Left renal cortex interstitium (tissue), 4 donors: ENCODE data around the gene TSPAN18. TPM values are rescaled to one million over a fixed set of nuclear protein-coding genes. Genes with fewer than 3 reads are reported as not detected.

Source experiments
- DNase-seq, 4 donors: peaks; one replicate each; pipeline ENCODE4 v3.0.0-alpha.2; 2013; ENCODE audit warnings: low read depth in 4 of 4, low spot score in 2 of 4, missing footprints in 1 of 4
- polyA plus RNA-seq, 4 donors: library from polyadenylated mRNA; unstranded; fragments of 120-200 nt; gene quantifications; one replicate each; pipeline ENCODE4 v1.2.1, GENCODE V29; 2013; ENCODE audit not compliant: insufficient read length in 4 of 4

TSPAN18 gene
- polyA plus RNA-seq, 4 donors = 49.5 to 59.0 (median 55.6) TPM

DNA sequence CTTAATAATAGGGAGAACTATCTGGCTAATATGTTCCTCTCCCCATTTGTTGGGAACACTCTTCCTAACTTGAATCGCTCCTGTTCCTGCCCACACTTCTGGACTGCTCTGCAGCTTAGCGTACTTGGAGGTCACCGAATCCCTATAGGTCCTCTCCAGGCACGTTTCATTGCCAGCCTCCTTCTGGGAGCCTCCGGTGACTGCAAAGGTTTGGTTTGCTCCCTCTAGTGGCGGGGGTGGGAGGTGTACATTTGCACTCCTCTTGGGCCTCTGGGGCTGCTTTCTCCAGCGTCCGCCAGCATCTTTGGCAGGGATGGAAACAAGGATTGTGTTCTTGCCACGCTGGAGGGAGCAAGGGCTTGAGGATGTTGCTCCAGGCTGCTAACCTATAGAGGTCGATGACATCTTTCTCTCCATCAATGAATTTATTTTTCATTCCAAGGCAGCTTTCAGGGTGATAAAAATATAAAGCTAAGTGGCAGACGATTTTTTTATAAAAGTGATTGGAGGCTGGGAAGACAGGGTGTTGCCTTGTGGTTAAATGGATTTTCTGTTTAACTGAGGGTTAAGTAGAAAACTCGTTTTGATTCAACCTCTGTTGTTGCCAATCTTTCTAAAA is 48.7 kb downstream of the TSPAN18 start:
- DNase-seq = no peak

DNA sequence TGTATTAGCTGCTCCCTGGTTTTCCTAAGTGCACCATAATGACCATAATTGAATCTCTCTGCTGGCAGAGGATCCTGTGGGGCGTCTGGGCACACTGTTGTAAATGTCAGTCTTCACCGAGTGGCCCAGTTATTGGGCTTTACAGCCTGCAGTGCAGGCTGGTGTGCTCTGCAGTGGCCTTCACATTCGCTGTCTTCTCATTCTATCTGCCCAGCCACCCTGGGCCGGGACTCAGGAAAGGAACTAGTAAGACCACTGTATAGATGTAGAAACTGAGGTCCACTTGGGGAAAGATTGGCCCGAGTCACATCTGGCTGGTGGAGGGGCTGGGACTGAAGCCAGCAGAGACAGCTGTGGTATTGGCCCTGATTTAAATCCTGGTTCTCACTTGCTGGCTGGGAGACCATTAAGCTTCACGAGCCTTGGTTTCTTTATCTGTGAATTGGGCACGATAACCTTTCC is 49.3 kb downstream of the TSPAN18 start:
- no peak for DNase-seq

DNA sequence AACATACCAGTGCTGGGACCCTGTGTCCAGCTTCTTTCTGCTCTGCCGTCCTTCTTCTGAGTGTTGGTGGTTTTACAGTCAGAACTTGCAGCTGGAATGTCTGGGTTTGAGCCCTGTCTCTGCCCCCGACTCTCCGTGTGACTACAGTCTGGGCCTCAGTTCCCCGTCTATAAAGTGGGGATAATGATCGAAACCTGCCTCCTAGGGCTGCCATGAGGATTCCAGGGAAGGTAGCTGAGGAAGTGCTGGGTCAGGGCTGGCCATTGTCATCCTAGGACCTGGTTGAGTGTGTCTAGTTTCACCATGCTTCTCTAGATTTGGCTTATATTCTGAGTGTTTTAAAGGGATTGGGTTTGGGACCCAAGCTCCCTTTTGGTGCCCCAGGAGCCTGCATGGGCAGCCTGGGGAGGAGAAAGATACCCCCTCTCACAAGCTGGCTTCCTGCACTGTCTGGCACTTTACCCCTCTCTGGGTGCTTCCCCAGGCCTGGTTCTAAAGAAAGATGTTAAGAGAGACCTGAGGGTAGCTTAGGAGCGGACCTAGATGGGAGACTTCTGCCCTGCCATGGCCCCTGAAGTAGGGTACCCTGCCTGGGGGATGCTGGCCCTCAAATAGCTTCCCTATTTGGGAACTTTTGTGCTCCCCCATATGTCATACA is 49.9 kb downstream of the TSPAN18 start:
- no peak for DNase-seq

DNA sequence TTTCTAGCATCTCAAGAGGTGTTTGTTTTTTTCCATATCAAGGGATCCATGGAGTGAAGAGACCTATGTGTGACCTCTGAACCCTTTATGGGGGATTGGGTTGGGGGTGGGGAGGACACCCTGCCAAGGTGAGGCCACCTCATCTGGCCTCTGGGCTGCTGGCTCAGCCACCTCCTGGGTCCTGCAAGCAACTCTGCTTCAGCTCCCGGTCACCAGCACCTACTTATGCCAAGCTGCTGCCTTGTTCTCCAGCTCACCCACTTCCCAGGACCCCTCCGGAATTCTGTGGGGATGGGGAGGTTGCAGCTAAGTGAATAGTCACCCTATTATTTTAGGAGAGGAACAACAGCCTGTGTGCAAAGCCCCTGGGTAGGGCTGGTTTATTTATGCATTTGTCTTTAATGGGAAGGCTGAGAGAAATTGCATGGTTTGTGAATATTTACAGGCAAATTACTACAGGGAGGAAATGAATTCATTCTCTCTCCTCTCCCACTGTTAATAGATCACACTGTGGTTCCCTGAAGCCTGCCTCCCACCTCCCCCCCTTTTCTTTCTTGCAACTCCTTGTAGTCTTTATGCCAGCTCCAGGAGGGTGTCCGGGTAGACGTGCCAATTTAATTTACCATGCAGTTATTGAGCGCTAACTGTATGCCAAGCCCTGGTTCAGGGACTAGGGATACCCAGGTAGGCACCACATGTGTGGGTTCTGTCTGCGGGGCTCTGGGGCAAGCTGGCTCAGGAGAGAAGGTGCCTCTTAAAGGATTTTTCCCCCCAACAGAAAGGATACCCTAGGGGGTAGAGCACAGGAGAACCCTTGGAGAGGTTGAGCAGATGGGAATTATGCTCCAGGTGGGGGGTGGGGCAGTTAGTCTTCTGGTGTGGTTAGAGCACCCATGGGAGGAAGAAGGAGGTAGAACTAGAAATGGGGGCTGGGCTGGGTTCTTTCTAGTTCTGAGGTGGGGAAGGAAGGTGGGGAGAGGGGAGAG is 50.7 kb downstream of the TSPAN18 start:
- no peak for DNase-seq

DNA sequence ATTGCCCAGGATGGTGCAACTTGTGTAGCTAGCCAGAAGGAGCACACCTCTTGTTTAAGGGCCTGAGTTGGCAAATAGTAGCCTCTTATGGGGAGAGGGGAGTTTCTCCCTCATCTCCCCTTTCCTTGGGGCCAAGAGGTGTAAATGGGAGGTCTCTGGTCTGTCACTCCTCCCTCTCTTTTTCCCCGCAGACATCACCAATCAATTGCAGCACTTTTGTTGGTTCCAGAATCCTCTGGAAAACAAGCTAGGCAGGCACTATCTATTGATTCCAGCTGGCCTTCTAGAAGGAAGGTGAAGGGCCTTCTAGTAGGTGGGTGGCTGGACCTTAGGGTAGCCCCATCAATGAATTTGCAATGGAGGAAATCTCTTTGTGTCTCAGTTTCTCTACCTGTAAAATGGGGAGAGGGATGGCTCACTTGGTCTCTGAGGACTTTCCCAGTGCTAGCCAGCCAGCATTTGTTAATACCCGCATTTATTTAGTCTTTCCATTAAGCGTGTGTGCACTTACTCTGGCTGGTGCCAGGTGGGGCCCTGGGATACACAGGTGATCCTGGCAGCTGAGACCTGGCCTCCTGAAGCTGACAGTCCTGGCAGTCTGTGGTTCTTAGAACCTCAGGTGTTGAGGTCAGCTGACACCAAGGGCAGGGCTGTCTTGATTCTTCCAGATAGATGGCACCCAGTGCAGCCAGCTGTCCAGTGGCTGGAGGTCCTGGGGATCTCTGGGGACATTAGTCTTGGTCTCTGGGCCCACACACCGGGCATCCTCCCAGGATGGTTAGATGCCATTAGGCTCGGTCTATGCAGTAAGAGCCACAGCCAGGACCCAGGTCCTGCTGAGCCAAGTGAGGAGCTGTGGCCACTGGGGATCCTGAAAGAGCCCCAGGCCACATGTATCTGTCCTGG is 51.7 kb downstream of the TSPAN18 start:
- DNase-seq = no peak

DNA sequence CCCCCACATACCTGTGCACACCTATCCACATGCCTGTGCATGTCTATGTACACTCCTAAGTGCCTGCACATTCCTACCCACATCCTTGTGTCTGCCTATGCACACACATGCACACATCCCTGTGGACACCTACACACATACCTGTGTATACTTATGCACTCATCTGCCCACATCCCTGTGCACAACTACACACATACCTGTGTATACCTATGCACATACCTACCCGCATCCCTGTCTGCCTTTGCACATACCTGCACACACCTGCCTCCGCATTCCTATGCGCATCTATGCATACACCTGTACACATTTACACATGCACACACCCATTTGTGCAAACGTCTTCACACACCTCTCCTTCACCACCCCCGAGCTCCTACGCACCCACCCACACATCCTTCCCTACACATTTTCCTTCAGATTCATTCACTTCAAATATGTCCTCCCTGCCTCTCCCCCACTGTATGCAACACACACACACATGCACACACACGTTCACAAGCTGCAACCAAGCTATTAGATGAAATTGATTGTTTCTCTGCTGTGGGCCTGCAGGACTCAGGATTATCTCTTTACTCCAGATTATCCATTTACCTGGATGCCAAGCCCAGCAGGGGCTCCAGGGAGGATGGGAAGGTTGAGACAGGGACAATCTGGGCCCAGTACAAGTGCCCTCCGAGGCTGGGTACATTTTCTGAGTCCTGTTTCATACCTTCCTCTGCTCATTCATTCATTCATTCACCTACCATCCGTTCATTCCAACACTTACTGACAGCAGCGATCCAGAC is 53.2 kb downstream of the TSPAN18 start:
- no peak for DNase-seq

DNA sequence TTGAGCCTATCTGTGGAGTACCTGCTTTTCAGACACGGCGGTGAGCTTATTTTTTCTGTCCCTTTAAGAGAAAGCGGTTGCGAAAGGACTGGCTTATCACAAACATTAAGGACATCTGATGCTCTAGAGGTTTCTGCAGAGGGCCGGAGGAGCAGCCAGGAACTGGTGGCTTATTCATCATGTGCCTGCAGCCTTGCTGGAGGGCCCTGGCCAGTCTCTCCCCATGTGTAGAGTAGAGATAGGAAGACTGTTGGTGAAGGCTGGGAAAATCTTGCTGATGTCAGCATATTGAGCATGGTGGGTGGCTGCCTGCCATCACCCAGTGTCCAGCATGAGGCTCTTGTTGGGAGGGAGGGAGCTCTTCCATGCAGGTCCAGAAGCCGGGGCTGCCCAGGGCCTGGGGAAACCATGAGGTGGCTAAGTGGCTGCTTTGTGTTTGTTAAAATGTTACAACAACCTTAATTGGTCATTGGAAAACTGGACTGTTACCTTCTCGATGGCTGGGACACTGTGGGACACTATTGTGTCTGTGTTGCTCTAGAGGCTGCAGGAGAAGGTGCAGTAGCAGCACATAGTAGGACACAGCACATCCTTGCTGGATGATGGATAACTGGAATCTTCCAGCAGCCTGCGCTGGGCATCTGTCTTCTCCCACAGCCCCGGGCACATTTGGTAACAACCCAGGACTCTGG is 54.3 kb downstream of the TSPAN18 start:
- no peak for DNase-seq

DNA sequence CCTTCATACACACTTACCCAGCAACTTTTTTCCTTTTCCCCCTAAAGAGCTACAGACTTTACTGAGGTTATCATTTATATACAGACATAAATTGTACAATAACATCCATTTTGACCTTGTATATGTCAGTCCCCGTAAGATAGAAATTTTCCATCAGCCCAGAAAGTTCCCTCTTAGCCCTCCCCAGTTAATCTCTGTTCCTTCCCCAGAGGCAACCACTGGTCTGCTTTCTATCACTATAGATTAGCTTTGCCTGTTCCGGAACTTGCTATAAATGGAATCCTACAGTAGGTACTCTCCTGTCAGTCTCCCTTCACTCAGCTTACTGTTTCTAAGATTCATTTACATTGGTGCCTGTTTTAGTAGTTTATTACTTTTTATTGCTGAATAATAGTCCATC is 54.9 kb downstream of the TSPAN18 start:
- DNase-seq = no peak

DNA sequence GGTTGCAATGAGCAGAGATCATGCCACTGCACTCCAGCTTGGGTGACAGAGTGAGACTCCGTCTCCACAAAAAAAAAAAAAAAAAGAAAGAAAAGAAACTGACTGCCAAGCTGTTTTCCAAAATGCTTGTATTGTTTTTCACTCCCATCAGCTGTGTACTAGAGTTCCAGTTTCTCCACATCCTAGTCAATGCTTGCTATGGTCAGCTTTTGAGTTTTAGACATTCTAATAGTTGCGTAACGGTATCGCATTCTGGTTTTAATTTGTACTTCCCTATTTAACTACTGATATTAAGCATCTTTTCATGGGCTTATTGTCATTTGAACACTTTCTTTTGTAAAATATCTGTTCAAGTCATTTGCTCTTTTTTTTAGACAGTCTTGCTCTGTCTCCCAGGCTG is 55.7 kb downstream of the TSPAN18 start:
- DNase-seq = no peak

DNA sequence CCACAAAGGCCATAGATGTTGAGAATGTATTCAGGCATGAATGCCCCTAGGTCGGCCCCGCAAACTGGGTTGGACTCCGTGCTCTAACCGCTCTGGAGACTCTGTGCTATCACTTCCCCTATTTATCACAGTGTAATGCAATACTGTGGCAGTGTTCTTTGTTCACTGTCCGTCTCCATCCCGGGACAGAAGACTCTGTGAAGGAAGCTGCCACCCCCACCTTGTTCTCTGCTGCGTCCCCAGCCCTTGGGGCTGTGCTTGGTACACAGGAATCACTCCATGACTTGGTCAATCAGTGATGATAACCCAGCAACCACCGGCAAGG is 57.6 kb downstream of the TSPAN18 start:
- no peak for DNase-seq

DNA sequence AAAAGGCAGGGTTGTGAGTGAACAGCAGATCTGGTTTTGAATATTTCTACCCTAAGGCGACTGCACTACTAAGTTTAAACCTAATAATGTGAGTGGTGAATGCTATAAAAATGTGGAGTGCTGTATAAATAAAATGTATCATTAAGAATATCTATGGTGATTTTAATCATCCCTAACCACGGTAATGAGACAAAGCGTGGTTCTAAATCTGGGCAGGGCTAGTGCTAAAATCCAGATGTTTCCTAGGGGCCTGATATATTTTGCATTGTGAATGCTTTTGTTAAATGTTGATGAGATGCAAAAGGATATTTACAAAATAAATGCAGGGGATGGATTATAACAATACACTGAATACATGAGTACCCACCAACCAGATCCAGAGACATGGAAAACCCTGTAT is 58.1 kb downstream of the TSPAN18 start:
- DNase-seq = no peak

DNA sequence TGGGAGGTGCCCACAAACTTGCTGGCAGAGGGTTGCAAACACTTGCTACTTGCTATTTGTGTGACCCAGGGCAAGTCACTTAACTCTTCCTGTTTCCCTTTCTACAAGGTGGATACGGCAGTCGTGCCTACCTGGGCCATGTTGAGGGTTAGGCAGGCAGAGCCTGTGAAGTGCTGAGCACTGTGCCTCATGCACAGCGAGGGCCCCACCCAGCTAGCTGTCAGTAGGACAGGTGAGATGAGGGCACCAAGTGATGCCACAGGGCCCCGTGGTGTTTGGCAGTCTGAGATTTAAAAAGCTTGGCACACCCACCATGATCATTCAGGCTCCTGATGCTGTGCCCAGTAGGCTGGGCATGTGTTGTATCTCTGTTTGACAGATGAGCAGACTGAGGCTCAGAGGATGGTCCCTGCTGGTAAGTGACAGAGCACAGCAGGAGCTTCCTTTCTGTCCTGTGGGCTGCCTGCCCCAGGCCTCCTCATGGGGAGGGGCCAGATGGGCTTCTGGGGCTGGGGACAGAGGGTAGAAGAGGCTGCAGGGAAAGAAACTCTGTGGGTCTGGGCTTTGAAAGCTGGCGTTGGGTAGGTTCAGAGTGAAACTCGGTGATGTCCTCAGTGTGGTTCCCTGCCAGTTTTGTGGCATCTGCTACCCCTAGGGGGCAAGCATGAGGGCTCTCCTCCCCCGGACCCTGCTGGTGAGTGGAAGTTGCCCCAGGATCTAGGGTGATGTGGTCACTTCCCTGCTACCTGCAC is 59.3 kb downstream of the TSPAN18 start:
- DNase-seq = no peak

DNA sequence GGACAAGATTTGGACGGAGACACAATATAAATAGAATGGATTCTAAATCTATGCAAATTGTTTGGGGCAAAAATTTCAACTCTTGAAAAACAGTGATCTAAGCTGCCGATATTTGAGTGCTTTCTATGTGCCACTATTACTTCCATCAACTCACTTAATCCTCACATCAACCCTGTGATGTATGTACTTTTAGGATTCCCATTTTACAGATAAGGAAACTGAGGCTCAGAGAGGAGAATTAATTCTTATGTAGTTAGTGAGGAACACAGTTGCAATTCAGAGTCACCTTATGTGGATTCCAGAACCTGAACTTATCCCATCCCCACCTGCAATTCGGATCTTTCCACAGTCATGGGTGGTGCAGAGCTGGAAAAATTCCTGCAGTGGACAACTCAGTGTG is 60.3 kb downstream of the TSPAN18 start:
- DNase-seq = no peak

DNA sequence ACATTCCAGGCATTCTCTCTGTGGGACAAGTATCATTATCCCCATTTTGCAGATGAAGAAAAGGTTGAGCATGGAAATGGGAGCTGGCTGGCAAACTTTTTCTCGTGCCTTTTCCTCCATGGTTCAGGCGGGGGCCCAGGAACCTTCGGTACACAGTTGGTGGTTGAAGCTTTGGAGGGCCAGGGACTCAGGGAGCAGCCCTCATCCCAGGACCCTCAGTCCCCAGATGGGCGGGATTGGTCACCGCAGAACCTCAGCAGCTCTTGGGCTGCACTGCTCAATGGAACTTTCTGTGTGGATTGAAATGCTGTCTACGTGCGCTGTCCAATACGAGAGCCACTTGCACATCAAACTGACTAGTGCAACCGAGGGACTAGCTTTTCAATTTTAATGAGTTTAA is 61.2 kb downstream of the TSPAN18 start:
- no peak for DNase-seq

DNA sequence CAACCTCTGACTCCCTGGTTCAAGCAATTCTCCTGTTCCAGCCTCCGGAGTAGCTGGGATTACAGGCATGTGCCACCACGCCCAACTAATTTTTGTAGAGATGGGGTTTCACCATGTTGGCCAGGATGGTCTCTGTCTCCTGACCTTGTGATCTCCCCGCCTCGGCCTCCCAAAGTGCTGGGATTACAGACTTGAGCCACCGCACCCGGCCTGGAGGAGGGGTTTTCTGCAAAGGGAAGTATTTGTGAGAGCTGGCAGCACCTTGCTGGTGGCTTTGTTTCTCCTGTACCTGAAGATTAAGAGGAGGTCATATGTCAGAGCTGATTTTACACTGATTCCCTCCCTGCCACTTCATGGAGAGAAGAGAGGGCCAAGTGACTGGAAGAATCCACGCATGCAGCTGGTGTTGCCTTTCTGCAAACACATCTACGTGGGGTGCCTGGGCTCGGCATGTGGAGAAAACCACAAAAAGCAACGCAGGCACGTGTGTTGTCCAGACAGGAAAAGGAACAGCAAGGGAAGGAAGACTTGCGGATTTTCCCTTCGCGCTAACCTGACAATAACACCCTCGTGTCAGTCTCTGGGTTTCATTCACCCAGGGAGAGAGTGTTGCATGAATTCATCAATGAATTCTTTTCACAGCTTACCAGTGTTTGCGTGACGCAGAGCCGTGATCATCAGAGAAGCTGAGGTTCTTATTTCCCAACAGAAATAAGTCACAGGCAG is 61.9 kb downstream of the TSPAN18 start:
- no peak for DNase-seq

DNA sequence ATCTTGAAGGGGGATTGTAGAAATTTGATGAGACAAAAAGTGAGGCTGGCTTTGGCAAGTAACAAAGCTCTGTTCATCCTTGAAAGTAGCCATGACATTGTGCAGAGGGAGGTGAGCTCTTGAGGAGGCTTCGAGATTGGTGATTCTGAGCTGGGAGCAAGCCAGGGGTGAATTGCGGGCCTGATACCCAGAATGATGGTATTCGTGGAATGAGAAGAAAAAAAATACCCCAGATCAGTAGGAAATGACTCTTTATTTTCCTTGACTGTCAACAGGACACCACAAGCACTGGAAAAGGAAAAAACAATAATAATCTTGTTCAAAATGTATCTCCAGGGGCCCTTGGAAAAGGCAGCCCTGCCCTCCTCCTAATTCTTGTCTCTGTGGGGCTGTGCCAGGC is 62.7 kb downstream of the TSPAN18 start:
- DNase-seq = no peak

DNA sequence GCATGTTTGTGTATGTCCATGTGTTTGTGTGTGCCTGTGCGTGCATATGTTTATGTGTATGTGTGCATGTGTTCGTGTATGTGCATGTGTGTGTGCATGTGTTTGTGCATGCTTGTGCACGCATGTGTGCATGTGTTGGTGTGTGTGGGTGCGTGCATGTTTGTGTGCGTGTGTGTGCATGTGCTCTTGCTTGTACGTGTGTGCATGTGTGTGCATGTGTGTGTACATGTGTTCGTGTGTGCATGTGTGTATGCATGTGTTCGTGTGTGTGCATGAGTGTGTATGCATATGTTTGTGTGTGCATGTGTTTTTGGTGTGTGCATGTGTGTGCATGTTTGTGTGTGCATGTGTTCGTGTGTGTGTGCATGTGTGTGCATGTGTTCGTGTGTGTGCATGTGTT is 63.4 kb downstream of the TSPAN18 start:
- no peak for DNase-seq
